ENCODE results near the gene HNF1A. TPM values are rescaled to one million over a fixed set of nuclear protein-coding genes. Genes with fewer than 3 reads are reported as not detected.
A peak's percentile ranks its signal among the peaks of the same experiment; 100 is the strongest.

The HNF1A gene
- total RNA-seq, 1 donor from 2014 or later, result not detected

- Mint-ChIP-seq H3K4me1 (ENCODE audit: low read depth) (peaks cover 17% of the 10 kb centered on the region), H3K9me3 (ENCODE audit: low read depth) (no peaks in the 10 kb centered on the region), H3K36me3 (ENCODE audit: low read depth) (peaks cover 19% of the 10 kb centered on the region), H3K27ac (ENCODE audit: unreplicated experiment) (no peak overlapping the region), H3K27me3 (ENCODE audit: low read depth) (no peaks in the 10 kb centered on the region), H3K4me3 (ENCODE audit: unreplicated experiment) (no peak overlapping the region)
- TF ChIP-seq, protein P1, sequence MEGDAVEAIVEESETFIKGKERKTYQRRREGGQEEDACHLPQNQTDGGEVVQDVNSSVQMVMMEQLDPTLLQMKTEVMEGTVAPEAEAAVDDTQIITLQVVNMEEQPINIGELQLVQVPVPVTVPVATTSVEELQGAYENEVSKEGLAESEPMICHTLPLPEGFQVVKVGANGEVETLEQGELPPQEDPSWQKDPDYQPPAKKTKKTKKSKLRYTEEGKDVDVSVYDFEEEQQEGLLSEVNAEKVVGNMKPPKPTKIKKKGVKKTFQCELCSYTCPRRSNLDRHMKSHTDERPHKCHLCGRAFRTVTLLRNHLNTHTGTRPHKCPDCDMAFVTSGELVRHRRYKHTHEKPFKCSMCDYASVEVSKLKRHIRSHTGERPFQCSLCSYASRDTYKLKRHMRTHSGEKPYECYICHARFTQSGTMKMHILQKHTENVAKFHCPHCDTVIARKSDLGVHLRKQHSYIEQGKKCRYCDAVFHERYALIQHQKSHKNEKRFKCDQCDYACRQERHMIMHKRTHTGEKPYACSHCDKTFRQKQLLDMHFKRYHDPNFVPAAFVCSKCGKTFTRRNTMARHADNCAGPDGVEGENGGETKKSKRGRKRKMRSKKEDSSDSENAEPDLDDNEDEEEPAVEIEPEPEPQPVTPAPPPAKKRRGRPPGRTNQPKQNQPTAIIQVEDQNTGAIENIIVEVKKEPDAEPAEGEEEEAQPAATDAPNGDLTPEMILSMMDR (IDR thresholded peaks at IDR 0.05), result no peak
- DNase-seq (ENCODE audit: low spot score), result no peak
Observed at GRCh38 chr12:121001060-121001459, 22.7 kb downstream of the HNF1A start.

DNA sequence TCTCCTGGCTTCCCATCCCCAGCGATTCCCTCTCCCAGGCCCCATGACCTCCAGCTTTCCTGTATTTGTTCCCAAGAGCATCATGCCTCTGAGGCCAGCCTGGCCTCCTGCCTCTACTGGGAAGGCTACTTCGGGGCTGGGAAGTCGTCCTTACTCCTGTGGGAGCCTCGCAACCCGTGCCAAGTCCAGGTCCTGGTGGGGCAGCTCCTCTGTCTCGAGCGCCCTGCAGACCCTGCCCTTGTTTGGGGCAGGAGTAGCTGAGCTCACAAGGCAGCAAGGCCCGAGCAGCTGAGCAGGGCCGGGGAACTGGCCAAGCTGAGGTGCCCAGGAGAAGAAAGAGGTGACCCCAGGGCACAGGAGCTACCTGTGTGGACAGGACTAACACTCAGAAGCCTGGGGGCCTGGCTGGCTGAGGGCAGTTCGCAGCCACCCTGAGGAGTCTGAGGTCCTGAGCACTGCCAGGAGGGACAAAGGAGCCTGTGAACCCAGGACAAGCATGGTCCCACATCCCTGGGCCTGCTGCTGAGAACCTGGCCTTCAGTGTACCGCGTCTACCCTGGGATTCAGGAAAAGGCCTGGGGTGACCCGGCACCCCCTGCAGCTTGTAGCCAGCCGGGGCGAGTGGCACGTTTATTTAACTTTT is 23.6 kb downstream of the HNF1A start:
- H3K9me3 Mint-ChIP-seq (ENCODE audit: low read depth), result no peaks in the 10 kb centered on the region
- TF ChIP-seq, protein P1 (IDR thresholded peaks at IDR 0.05), result no peak

DNA sequence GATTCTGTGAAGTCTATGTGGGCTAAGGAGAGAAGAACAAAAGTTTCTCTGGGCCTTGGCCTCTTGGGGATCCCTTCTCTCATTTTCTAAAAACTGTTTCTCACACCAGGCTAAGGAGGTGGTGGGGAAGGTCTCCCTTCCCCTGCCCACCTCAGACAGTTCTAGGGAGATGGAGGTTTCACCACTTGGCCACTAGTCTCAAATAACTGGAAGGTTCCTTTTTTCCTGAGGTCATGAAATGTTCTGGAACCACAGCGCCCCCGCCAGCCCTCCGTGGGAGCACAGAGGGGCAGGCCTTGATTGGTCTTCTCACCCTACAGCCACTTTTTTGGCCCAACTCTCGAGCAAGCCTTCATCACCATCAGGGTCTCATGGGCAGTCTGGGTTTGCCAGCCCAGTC is 25.3 kb downstream of the HNF1A start:
- peaks cover 21% of the 10 kb centered on the region for H3K36me3 Mint-ChIP-seq (ENCODE audit: low read depth)
- H3K4me3 Mint-ChIP-seq (ENCODE audit: unreplicated experiment), result no peak overlapping the region
- no peak for DNase-seq (ENCODE audit: low spot score)
- H3K27ac Mint-ChIP-seq (ENCODE audit: unreplicated experiment), result no peak overlapping the region
- peaks cover 13% of the 10 kb centered on the region for H3K4me1 Mint-ChIP-seq (ENCODE audit: low read depth)
- no peaks in the 10 kb centered on the region for H3K9me3 Mint-ChIP-seq (ENCODE audit: low read depth)
- TF ChIP-seq, protein P1 (IDR thresholded peaks at IDR 0.05), result peak; percentile 25
- no peaks in the 10 kb centered on the region for H3K27me3 Mint-ChIP-seq (ENCODE audit: low read depth)

More for the DNA sequence above, 23.6 kb downstream of the HNF1A start:
- peaks cover 17% of the 10 kb centered on the region for H3K4me1 Mint-ChIP-seq (ENCODE audit: low read depth)
- no peak overlapping the region for H3K4me3 Mint-ChIP-seq (ENCODE audit: unreplicated experiment)
- H3K36me3 Mint-ChIP-seq (ENCODE audit: low read depth), result peaks cover 21% of the 10 kb centered on the region
- H3K27ac Mint-ChIP-seq (ENCODE audit: unreplicated experiment), result no peak overlapping the region
- no peak for DNase-seq (ENCODE audit: low spot score)
- H3K27me3 Mint-ChIP-seq (ENCODE audit: low read depth), result no peaks in the 10 kb centered on the region

DNA sequence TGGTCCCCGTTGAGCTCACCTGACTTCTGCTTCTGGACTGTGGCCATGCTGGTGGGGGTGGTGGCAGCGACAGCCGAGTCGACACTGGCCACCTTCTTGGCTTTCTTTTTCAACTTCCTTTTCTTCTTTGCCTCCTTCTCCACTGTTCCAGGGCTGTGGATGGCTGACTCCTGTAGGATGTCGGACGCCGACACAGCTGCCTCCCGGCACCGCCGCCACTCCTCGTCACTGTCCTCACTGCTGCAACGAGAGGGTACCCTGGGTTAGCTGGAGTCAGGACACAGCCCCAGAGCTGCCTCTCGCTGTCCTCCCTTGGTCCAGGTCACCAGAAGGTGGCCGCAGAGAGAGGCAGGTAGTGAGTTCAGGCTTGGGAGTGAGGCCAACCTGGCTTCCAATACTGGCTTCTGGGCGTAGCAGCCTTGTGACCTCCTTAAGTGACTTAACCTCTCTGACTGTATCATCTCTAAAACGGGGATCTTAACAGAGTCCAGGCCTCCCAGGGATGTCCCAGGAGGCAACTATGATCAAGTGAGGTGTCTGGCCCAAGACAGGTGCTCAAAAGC is 26.0 kb downstream of the HNF1A start:
- Mint-ChIP-seq H3K27me3 (ENCODE audit: low read depth) (no peaks in the 10 kb centered on the region), H3K9me3 (ENCODE audit: low read depth) (no peaks in the 10 kb centered on the region), H3K36me3 (ENCODE audit: low read depth) (peaks cover 21% of the 10 kb centered on the region), H3K27ac (ENCODE audit: unreplicated experiment) (no peak overlapping the region), H3K4me1 (ENCODE audit: low read depth) (peaks cover 13% of the 10 kb centered on the region), H3K4me3 (ENCODE audit: unreplicated experiment) (no peak overlapping the region)
- no peak for DNase-seq (ENCODE audit: low spot score)
- TF ChIP-seq, protein P1 (IDR thresholded peaks at IDR 0.05), result no peak

DNA sequence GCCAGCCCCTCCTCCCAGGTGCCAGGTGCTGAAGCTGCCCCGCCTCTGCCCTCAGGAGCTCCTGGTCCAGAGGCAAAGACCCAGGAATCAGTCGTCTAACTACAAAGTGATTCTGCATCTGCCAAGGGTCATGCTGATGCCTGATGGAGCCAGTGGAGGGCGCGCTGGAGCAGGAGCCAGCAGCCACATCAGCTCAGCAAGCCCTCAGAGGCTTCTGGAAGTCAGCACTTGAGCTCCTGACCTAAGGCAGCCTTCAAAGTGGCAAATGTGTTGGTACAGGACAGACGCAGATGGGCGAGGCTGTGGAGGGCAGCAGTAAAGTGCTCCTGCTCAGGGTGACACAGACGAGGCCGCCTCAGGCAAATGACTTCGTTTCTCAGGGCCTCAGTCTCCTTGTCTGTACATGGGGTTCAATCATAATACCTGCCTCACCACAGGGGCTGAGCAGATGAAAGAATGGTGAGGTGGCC is 27.0 kb downstream of the HNF1A start:
- DNase-seq (ENCODE audit: low spot score), result no peak
- Mint-ChIP-seq H3K4me1 (ENCODE audit: low read depth) (peaks cover 6% of the 10 kb centered on the region), H3K4me3 (ENCODE audit: unreplicated experiment) (no peak overlapping the region), H3K27ac (ENCODE audit: unreplicated experiment) (no peak overlapping the region), H3K9me3 (ENCODE audit: low read depth) (no peaks in the 10 kb centered on the region), H3K36me3 (ENCODE audit: low read depth) (peaks cover 21% of the 10 kb centered on the region), H3K27me3 (ENCODE audit: low read depth) (no peaks in the 10 kb centered on the region)
- TF ChIP-seq, protein P1 (IDR thresholded peaks at IDR 0.05), result peak; percentile 78
